ENCODE data around the gene SBNO2.

The SBNO2 gene, protein sequence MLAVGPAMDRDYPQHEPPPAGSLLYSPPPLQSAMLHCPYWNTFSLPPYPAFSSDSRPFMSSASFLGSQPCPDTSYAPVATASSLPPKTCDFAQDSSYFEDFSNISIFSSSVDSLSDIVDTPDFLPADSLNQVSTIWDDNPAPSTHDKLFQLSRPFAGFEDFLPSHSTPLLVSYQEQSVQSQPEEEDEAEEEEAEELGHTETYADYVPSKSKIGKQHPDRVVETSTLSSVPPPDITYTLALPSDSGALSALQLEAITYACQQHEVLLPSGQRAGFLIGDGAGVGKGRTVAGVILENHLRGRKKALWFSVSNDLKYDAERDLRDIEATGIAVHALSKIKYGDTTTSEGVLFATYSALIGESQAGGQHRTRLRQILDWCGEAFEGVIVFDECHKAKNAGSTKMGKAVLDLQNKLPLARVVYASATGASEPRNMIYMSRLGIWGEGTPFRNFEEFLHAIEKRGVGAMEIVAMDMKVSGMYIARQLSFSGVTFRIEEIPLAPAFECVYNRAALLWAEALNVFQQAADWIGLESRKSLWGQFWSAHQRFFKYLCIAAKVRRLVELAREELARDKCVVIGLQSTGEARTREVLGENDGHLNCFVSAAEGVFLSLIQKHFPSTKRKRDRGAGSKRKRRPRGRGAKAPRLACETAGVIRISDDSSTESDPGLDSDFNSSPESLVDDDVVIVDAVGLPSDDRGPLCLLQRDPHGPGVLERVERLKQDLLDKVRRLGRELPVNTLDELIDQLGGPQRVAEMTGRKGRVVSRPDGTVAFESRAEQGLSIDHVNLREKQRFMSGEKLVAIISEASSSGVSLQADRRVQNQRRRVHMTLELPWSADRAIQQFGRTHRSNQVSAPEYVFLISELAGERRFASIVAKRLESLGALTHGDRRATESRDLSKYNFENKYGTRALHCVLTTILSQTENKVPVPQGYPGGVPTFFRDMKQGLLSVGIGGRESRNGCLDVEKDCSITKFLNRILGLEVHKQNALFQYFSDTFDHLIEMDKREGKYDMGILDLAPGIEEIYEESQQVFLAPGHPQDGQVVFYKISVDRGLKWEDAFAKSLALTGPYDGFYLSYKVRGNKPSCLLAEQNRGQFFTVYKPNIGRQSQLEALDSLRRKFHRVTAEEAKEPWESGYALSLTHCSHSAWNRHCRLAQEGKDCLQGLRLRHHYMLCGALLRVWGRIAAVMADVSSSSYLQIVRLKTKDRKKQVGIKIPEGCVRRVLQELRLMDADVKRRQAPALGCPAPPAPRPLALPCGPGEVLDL (N-terminal part only)

DNA sequence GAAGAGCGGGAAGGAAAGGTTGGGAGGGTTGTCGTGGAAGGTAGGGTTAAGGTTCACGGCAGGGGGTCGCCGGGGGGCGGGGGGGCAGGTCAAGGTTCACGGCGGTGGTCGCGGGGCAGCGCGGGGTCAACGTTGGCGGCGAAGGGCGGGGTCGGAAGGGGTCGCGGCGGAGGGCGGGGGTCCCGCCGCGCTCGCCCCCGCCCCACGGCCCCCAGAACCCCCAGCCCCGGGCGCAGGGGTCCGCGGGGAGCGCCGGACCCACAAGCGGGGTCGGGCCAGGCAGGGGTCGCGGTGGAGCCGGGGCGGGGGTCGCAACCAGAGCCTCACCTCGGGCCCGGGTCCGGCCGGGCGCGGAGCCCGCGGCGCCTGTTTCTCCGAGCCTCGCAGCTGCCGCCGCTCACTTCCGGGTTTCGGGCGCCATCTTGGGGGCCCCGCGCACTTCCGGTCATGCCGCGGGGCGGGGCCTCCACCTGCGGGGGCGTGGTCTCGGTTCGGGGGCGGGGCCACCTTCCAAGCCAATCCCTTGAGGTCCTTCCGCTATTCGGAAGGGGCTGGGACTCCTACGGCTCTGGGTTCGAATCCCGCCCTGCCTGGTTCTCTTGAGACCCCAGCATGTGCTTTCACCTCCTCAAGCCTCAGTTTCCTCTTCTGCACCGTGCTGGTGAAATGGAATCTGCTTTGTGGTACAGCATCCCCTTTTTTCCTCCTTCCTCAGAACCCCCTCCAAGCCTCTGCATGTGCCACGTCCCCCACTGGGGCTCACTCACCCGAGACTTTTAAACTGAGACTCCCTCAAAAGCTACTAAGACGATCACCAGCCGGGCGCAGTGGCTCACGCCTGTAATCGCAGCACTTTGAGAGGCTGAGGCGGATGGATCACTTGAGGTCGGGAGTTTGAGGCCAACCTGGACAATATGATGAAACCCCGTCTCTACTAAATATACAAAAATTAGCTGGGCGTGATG, at the start of gene SBNO2:
Gene SBNO2, minus strand, starts transcription at position 424 of the 965 bp plus-strand sequence. CDS start 19,992 bp downstream, outside the sequence.
- peak; percentile 79 for DNase-seq (ENCODE audit: low spot score)

DNA sequence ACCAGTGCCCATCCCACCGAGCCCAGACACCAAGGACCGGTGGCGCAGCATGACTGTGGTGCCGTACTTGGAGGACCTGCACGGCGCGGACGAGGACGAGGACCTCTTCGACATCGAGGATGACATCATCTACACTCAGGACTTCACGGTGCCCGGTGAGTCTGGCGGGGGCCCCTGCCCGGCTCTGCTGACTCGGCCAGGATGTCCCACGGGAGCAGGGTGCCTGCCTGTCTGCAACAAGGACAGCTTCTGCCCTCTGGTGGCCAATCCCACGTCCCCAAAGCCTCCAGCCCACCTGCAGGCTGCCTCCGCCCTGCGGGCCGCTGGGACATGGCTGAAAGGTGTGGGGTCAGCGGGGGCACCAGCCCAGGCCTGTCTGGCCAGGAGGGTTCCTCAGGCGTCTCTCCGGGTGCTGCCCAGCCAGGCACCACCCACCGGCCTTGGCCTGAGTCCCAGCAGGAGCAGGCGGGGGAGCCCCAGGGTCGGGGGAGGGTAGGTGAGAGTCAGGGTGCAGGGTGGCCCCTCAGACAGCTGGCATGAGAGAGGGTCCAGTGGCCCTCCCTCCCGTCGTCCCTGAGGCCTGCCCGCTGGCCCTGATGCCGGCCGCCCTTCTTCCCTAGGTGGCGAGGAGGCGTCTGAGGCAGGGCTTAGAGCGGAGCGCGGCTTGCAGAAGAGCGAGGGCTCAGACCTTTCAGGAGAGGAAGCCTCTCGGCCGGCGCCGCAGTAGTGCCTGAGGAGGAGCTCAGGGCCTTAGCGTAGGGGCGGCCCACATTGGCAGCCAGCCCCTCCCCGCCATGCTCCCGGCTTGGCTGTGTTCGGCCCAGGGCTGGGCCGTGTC, 49.2 kb upstream of the SBNO2 start:
- DNase-seq (ENCODE audit: low spot score) = no peak

DNA sequence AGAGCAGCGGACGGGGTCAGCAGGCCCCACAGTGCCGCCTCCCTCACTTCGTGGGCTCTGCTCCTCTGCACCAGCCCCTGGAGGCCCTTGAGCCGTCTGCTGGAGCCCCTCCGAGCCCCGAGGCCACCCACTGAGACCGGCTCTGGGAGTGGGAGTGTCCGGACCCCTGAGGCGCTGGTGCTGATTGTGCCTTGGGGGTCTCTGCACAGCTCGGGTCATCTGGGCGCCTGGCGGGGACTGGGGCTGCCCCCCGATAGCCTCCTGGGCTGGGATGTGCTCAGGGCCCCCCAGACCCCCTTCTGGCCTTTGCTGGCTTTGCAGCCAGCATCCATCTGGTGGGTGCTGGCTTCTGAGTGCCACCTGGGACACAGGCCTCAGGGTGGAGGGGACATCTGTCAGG, 48.3 kb upstream of the SBNO2 start:
- no peak for DNase-seq (ENCODE audit: low spot score)

DNA sequence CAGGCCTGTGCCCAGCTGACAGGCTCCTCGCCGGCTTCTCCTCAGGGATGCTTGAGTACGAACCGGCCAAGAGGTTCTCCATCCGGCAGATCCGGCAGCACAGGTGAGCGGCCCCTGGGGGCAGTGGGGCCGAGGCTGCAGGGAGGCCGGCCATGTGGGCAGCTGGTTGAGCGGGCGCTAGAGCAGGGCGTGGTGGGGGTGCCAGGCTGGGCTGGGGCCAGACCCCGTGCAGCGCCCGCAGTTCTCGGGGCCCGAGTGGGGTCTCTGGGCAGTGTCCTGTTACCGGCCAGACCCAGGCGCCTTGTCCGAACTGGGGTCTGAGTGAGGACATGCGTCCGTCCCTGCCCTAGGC, 47.8 kb upstream of the SBNO2 start:
- no peak for DNase-seq (ENCODE audit: low spot score)

DNA sequence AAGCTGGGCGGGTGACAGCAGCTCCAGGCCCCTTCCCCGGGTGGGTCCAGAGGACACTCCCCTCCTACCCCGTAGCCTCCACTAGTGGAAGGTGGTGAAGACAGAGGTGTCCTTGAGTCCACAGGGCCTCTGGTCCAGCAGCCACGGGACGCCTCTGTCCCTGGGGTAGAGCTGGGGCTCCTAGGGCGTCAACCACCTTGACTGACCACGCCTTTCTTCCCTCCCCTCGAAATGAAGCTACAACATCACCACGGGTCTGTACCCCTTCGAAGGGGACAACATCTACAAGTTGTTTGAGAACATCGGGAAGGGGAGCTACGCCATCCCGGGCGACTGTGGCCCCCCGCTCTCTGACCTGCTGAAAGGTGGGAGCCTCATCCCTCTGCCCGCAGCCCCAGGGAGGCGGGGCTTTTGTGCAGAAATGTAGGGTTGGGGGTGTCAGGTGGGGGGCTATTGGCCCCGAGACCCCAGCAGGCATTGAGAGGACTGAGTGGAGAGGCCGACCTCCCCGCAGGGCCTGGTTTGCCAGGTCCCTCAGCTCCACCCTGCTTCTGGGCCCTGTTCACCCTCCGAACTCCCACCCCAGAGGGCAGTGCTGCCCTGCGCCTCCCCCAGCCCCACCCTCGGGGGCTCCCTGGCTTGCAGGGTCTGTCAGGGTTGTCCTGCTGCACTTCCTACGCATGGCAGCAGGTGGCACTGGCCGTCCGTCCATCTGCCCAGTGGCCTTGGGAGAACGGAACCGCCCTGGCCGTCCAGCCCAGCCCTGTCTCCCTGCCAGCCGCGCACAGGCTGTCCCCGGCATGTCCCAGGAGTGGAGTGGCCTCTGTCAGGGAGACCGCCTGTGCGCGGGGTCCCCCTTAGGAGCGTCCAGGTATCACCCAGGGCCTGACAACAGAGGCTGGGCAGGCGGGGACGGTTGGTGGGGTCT, 47.2 kb upstream of the SBNO2 start:
- peak; percentile 80 for DNase-seq (ENCODE audit: low spot score)

DNA sequence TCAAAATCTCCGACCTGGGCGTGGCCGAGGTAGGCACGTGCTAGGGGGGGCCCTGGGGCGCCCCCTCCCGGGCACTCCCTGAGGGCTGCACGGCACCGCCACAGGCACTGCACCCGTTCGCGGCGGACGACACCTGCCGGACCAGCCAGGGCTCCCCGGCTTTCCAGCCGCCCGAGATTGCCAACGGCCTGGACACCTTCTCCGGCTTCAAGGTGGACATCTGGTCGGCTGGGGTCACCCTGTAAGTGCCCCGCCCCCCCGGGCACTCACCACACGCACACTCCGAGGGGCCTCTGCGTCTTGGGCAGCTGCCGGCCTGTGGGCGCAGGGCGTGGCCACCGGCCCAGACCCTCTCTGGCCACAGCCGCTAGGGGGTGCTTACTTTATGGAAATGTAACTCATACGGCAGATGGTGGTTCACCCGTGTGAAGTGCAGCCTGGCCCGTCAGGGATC, 46.4 kb upstream of the SBNO2 start:
- no peak for DNase-seq (ENCODE audit: low spot score)

DNA sequence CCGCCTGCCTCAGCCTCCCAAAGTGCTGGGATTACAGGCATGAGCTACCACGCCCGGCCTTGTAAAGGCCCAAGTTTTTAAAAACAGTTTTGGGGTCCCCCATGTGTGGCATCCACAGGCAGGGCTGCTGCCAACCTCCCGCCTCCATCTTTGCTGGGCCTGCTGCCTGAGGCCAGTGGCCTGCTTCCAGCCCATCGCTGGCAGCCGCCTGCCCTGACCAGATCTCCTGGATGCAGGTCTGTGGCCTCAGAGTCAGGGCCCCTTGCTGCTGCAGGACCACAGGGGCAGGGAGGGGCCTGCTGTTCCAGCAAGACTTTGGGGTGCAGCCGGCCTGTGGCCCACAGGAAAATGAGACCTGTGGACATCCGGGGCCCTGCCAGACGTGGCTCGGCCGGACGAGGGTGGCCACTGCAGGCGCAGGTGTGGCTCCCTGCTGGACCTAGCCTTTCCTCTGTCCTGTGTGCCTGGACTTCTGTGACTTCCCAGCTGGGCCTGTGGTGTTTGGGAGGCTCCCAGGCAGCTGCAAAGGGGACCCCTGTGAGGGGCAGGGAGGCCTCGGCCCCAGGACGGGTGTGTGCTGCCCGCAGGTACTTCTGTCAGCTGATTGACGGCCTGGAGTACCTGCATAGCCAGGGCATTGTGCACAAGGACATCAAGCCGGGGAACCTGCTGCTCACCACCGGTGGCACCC, 45.9 kb upstream of the SBNO2 start:
- no peak for DNase-seq (ENCODE audit: low spot score)

DNA sequence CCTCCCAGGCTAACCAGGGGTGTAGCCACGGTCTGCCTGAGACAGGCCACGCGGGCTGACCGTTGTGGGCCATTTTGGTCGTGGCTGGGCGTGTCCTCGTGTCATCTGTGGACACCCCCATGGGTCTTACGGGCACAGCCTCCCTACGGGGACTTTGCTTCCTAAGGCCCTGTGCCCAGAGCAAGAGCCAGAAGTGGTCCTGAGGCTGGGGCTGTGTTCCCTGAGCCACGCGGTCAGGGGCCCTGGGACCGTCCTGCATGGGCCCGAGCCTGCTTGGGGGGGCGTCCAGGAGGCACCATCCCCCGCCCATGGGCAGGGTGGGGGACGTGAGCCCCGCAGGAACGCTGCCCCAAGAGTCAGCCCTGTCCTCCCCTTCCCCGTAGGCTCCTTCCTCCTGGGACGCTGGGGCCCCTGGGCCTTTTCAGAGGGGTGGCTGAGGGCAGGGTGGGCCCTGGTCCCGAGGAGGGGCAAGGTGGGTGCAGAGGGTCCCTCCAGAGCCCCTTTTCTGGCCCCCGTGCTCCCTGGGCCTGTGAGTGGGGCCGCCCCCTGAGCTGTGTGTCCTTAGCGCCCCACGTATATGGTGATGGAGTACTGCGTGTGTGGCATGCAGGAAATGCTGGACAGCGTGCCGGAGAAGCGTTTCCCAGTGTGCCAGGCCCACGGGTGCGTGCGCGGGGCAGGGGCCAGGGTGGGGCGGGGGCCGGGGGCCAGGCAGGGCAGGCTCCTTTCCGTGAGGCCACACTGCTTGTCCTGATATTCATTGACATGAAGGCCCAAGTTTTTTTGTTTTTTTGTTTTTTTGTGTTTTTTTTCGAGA, 44.9 kb upstream of the SBNO2 start:
- DNase-seq (ENCODE audit: low spot score) = no peak

DNA sequence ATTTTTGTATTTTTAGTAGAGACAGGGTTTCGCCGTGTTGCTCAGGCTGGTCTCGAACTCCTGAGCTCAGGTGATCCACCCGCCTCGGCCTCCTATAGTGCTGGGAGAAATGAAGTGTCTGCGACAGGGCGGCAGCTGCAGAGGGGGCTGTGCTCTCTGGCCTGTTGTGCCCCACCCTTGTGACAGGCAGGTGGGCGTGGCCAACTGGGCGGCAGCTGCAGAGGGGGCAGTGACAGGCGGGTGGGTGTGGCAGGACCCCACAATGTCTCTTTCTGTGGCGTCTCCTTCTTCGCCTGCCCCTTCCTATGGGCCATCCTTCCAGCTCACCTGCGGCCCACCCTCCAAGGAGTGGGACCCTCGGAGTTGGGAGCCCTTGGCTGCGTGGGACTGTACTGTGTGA, 43.3 kb upstream of the SBNO2 start:
- no peak for DNase-seq (ENCODE audit: low spot score)

DNA sequence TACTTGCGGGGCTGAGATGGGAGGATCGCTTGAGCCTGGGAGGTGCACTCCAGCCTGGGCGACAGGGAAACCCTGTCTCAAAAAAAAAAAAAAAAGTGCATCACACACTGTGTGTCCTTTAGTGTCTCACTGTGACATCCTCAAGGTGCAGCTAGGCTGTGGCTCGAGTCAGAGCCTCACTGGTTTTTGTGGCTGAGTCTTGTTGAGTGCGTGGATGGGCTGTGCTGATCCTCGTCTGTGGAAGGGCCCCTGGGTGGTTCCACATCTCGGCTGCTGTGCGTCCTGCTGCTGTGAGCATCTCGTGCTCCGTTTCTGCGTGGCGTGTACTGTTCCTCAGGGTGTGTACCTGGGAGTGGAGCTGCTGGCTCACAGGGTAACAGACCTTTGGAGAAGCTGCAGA, 42.7 kb upstream of the SBNO2 start:
- no peak for DNase-seq (ENCODE audit: low spot score)

DNA sequence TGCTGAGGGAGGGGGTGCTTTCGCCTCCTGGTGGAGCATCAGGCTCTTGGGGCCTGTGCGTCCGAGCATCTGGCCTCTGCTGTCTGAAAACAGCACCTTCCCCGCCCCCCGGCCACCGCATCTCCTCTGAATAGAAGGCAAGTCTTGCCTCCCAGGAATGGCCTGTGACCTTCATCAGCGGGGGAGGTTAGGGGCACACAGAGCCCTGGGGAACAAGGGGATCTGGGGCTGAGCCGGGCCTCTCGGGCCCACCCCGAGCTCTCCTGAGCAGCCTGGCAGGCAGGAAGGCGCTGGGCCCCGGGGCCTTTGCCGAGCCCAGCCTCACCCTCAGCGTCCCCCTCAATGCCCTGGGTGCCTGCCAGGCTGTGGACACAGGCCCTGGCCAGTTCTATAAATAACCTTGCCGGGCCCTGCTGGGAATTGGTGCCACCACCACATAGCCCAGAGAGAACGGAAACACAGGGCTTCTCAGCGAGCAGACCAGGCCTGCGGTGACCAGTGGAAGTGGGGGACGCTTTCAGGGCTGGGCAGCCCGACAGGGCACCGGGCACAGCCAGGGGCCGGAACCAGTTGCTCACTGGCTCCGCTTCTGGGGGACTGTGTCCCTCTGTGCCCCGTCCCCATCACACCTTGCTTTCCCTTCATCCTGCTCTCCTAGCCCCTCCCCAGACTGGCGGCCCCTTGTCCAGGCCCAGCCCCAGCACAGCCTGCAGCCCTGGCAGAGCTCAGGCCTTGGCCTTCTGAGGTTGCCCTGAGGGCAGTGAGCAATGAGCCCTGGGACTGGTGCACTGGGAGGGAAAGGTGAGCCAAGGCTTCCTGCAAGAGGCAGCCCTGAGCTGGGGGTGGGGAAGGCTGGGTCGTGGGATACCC, 41.0 kb upstream of the SBNO2 start:
- DNase-seq (ENCODE audit: low spot score) = peak; percentile 72

DNA sequence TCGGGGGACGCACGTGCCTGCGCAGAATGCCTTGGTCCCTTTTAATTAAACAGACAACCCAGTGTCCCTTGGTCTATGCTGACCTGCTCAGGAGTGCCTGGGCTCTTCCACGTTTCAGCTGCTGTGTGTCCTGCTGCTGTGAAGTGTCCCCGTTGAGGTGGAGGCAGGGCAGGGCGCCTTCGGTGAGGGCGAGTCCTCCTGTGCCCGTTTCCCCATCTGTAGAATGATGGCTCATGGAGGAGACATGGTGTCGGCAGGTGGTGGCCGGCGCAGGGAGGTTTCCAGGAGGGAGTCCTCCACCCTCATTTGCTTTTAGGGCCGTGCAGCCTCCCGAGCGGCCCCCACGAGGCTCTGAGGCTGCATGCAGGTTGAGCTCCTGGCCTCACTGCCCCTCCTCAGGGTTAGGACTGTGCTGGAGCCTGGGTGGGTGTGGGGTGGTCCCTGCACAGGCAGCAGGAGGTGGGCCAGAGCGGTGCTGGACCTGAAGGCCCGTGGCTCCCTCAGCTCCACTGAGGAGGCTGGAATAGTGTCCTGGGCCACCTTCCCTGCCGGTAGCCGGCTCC, 40.3 kb upstream of the SBNO2 start:
- DNase-seq (ENCODE audit: low spot score) = no peak

DNA sequence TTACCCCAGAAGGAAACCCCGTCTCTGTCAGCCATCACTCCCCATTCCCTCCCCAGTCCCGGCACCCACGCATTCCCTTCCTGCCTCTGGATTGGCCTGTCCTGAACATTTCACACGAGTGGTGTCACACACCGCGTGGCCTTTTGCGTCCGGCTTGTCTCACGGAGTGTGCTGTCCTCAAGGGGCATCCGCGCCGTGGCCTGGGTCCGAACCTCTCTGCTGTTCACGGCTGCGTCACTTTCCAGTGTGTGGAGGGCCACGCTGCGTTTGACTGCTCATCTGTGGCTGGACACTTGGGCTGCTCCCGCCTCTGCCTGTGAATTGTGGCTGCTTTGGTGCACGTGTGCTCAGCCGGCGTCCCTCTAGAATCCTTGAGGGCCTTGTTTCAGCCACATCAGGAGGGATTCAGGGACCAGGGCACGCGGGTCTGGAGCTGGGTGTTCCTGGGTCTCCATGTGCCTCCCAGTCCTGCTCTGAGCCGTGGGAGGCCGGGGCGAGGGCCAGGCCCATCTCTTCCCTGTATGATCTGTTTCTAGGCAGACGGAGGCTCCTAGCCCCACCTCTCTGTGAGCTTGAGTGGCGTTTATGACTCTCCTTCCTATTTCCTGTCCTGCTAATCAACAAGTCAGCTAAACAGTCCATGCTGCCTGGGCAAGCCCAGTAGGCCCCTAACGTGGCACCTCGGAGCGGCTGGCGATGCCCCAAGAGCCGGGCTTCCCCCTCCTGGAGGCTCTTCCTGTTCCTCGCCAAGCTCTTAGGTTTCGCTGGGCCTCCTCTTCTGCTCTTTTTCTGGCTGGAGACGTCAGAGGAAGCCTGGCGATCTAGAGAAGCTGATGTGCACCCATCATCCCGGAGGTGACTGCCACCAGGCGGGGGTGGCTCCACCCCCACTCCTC, 39.6 kb upstream of the SBNO2 start:
- DNase-seq (ENCODE audit: low spot score) = peak; percentile 78

DNA sequence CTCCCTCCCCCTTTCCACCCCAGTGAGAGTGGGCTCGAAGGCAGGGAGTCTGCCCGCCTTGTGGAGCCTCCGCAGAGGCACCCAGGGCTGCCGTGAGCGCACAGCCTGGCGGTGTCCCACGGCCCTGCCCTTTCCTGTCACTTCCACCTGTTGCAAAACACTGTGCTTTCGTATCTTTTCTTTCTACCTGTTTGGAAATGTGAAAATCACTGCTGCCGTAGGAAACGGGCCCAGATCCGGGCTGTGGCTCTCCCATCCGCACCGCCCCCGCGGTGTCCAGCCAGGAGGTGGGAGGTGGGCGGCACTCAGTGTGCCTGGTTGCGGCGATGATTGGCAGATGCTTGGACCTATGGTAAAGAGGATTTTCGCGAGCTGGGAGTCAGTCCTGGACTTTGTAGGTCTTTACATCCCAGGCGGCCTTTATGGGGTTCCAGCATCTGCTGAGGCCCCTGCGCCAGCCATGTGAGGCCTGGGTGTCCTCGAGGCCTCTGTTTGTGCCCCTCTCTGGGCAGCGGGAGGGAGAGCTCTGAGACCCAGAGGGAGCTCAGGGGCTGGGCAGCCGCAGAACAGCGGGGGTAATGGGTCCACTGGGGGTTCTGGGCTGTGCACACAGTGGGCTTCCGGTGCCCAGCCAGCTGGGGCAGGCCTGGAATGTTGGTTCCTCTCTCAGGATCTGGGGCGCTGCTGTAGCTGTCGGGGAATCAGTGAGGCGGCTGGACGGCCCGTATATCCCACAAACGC, 37.6 kb upstream of the SBNO2 start:
- no peak for DNase-seq (ENCODE audit: low spot score)

DNA sequence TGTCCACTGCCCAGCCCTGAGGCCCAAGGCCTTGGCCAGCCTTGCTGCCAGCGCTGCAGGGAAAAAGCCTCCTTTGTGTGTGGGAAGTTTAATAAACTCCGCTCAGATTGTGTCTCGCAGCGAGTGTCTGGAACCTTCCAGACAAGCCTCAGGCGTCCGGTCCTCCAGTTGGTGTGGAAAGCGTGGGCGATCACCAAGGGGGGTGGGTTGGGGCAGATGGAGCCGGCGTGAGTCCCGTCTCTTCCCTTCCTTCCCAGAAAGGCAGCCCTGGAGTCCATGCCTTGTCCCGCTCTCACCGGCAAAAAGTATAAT, 36.1 kb upstream of the SBNO2 start:
- peak; percentile 84 for DNase-seq (ENCODE audit: low spot score)

All from Ammon's horn (tissue), 1 donor.